SU-DHL-6 (cell line): ENCODE results near the gene SNU13.

Experiments
- CTCF ChIP-seq: fragments of 200-600 bp; sonication (generic); IDR thresholded peaks from one replicate; pipeline ENCODE4 v1.5.1; 2017; ENCODE audit warnings: antibody characterized with exemption, mild to moderate bottlenecking, low read length, moderate library complexity; ENCODE audit not compliant: insufficient read depth, poor library complexity, severe bottlenecking
- EZH2phosphoT487 ChIP-seq: fragments of 200-600 bp; sonication (generic), shearing (Covaris generic); conservative IDR thresholded peaks from 2 replicates; pipeline ENCODE4 v1.6.1; 2018; ENCODE audit warnings: mild to moderate bottlenecking, antibody characterized with exemption, low read length, moderate library complexity, mixed read lengths

- TF ChIP-seq CTCF, result no peak
- no peak for TF ChIP-seq EZH2phosphoT487
Measured at GRCh38 chr22:41657709-41658108, 31.0 kb downstream of the SNU13 start.
